MCF 10A (cell line): ENCODE measurements around the gene ADM5. TPM values are rescaled to one million over a fixed set of nuclear protein-coding genes. Genes with fewer than 3 reads are reported as not detected.

Experiments
- BruUV-seq: library from RNA; stranded (reverse); fragments of 400-500 nt; replicated peaks from 2 replicates; lab custom pipeline; 2021; lab: Mats Ljungman, UMichigan
- CTCF ChIA-PET: fragments of 300-600 bp; sonication (Branson Sonifier 250); formaldehyde crosslinking; extraction: SDS; loops from one replicate; lab custom pipeline; 2021; ENCODE audit warnings: antibody characterized with exemption, inconsistent platforms; lab: Yijun Ruan, JAX
- POLR2A ChIA-PET: fragments of 300-600, 350-650 bp; sonication (Branson Sonifier 250); formaldehyde crosslinking; extraction: SDS; loops from one replicate; lab custom pipeline; 2020; ENCODE audit warnings: antibody characterized with exemption, inconsistent platforms; lab: Yijun Ruan, JAX
- DNase-seq: peaks from one replicate; pipeline ENCODE4 v3.0.0-alpha.2; 2018; ENCODE audit not compliant: unreplicated experiment
- H3K27ac Mint-ChIP-seq: one replicate; pipeline ENCODE4 v1.8.0; 2022; ENCODE audit warnings: mild to moderate bottlenecking, low read depth, mixed read lengths; ENCODE audit not compliant: unreplicated experiment
- H3K27me3 Mint-ChIP-seq: one replicate; pipeline ENCODE4 v1.8.0; 2022; ENCODE audit warnings: mixed read lengths; ENCODE audit not compliant: insufficient read depth, unreplicated experiment
- H3K36me3 Mint-ChIP-seq: one replicate; pipeline ENCODE4 v1.8.0; 2022; ENCODE audit warnings: mild to moderate bottlenecking, moderate library complexity, mixed read lengths; ENCODE audit not compliant: insufficient read depth, unreplicated experiment
- H3K4me1 Mint-ChIP-seq: one replicate; pipeline ENCODE4 v1.8.0; 2022; ENCODE audit warnings: mixed read lengths; ENCODE audit not compliant: insufficient read depth, unreplicated experiment
- H3K4me3 Mint-ChIP-seq: one replicate; pipeline ENCODE4 v1.8.0; 2022; ENCODE audit warnings: mild to moderate bottlenecking, moderate library complexity, mixed read lengths; ENCODE audit not compliant: unreplicated experiment
- H3K9me3 Mint-ChIP-seq: one replicate; pipeline ENCODE4 v1.8.0; 2022; ENCODE audit warnings: mixed read lengths; ENCODE audit not compliant: unreplicated experiment
- intact Hi-C: fragments of 100-400 bp; cut with micrococcal nuclease; formaldehyde crosslinking; loops from 2 replicates; pipeline ENCODE4 v1.14.1; 2022
- total RNA-seq: library from RNA; stranded (reverse); gene quantifications from 2 replicates; pipeline ENCODE4 v1.2.3, GENCODE V29; 2022
- TF ChIP-seq, protein P1 (sequence below): fragments of 200-600 bp; IDR thresholded peaks from one replicate; pipeline ENCODE4 v1.8.0; 2022; ENCODE audit warnings: antibody characterized with exemption, mild to moderate bottlenecking; ENCODE audit not compliant: unreplicated experiment

ADM5 gene
- total RNA-seq, 1 experiment from 2014 or later = 1.8 TPM

- peaks cover 18% of the 10 kb centered on the region for H3K36me3 Mint-ChIP-seq
- ChIA-PET CTCF (interaction anchor here (0.6 to 3.4 kb wide), 4 partner anchors 31 to 121 kb away, joined by 3 to 19 read pairs (median 4); partner anchors contain the start of gene TSKS), POLR2A (interaction anchor here (0.6 to 7.5 kb wide), 23 partner anchors 11 to 648 kb away, joined by 3 to 167 read pairs (median 7); partner anchors contain the start of genes AKT1S1, ALDH16A1, AP2A1 and BCL2L12)
- BruUV-seq = no TSS peak
- peak within 1 kb of the TSS; percentile 84 for H3K4me3 Mint-ChIP-seq
- peak; percentile 99 for DNase-seq
- intact Hi-C loops = loop anchor here (1.0 to 2.0 kb wide), 2 partner anchors 23 to 61 kb away; partner anchors contain the start of genes BCL2L12, IRF3, NOSIP and PRRG2
- no peaks in the 10 kb centered on the region for H3K27me3 Mint-ChIP-seq
- H3K9me3 Mint-ChIP-seq = no peaks in the 10 kb centered on the region
- TF ChIP-seq, protein P1, sequence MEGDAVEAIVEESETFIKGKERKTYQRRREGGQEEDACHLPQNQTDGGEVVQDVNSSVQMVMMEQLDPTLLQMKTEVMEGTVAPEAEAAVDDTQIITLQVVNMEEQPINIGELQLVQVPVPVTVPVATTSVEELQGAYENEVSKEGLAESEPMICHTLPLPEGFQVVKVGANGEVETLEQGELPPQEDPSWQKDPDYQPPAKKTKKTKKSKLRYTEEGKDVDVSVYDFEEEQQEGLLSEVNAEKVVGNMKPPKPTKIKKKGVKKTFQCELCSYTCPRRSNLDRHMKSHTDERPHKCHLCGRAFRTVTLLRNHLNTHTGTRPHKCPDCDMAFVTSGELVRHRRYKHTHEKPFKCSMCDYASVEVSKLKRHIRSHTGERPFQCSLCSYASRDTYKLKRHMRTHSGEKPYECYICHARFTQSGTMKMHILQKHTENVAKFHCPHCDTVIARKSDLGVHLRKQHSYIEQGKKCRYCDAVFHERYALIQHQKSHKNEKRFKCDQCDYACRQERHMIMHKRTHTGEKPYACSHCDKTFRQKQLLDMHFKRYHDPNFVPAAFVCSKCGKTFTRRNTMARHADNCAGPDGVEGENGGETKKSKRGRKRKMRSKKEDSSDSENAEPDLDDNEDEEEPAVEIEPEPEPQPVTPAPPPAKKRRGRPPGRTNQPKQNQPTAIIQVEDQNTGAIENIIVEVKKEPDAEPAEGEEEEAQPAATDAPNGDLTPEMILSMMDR = no peak
- peak within 1 kb of the TSS; percentile 100 for H3K27ac Mint-ChIP-seq
- H3K4me1 Mint-ChIP-seq = peaks cover 44% of the 10 kb centered on the region
Measured at GRCh38 chr19:49641688-49642491, 47.5 kb upstream of the ADM5 start, which contains the start of gene SCAF1. TSS of gene SCAF1 (plus strand) at chr19:49642209. CDS start at chr19:49645027, 2,818 bp downstream.

DNA sequence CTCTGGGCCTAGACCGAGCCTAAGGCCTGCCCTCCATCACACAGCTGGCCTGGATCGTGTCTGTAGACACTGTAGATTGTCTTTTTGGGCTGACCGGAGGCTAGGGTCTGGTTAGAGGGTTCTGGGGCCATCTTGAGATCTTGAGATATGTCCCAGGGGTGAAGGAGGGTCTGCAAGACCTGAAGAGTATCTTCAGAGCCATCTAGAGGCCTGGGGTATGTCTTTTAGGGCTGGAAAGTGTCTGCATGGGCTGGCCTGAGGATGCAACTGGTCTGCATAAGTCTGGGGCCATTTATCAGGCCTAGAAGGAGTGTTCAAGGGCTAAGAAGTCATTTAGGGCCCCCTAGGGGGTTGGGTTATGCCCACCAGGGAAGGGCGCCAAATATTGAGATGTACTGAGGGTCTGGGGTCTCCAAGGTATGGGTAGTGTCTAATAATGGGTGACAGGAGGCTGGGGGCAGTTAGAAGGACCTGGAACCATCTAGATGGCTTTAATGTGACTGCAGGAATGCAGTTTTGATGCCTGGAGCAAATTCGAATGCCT is 46.8 kb upstream of the ADM5 start:
- Mint-ChIP-seq H3K4me3 (peak overlapping the region; percentile 84), H3K27me3 (no peaks in the 10 kb centered on the region), H3K36me3 (peaks cover 23% of the 10 kb centered on the region), H3K4me1 (peaks cover 40% of the 10 kb centered on the region), H3K9me3 (no peaks in the 10 kb centered on the region), H3K27ac (peak overlapping the region; percentile 100)
- intact Hi-C loops = loop anchor here (1.0 kb wide), 1 partner anchor 23 kb away; the partner anchor contains the start of genes BCL2L12 and IRF3
- DNase-seq = no peak
- TF ChIP-seq, protein P1 = no peak
- BruUV-seq = no TSS peak
- CTCF ChIA-PET = interaction anchor here (0.7 to 3.4 kb wide), 3 partner anchors 30 to 99 kb away, joined by 3 to 19 read pairs (median 3); no protein-coding TSS in a partner anchor
- POLR2A ChIA-PET = interaction anchor here (0.7 to 7.5 kb wide), 15 partner anchors 11 to 649 kb away, joined by 3 to 167 read pairs (median 12); partner anchors contain the start of genes AKT1S1, AP2A1, BCL2L12 and IRF3

- Mint-ChIP-seq H3K4me3 (peak overlapping the region; percentile 84), H3K27me3 (no peaks in the 10 kb centered on the region), H3K9me3 (no peaks in the 10 kb centered on the region), H3K27ac (peak overlapping the region; percentile 100), H3K36me3 (peaks cover 32% of the 10 kb centered on the region), H3K4me1 (peaks cover 31% of the 10 kb centered on the region)
- no peak for DNase-seq
- ChIA-PET POLR2A (interaction anchor here (0.6 to 7.5 kb wide), 9 partner anchors 10 to 207 kb away, joined by 3 to 167 read pairs (median 3); partner anchors contain the start of genes BCL2L12, IRF3, NOSIP and PRMT1), CTCF (interaction anchor here (0.5 to 3.4 kb wide), 4 partner anchors 29 to 73 kb away, joined by 3 to 19 read pairs (median 4); no protein-coding TSS in a partner anchor)
- TF ChIP-seq, protein P1 = no peak
- intact Hi-C loops = no loop called here
- no TSS peak for BruUV-seq
Measured at GRCh38 chr19:49643466-49643865, 45.9 kb upstream of the ADM5 start.
